GM12891 (cell line): Measurements from ENCODE around the gene CHKB.

ENCODE experiments used
- DNase-seq: peaks from one replicate; pipeline ENCODE4 v3.0.0; 2011; ENCODE audit warnings: low spot score; ENCODE audit not compliant: insufficient read length
- FAIRE-seq: peaks from 2 replicates; lab custom pipeline; 2011; peaks lifted over from hg19 to GRCh38; lab: Jason Lieb, UNC
- PAX5 ChIP-seq: IDR thresholded peaks from 2 replicates; pipeline ENCODE4 v1.6.1; 2011; ENCODE audit warnings: low read length, moderate library complexity, mild to moderate bottlenecking; ENCODE audit not compliant: insufficient read depth, severe bottlenecking
- POLR2A ChIP-seq: IDR thresholded peaks from 2 replicates; pipeline ENCODE4 v1.6.1; 2011; ENCODE audit warnings: low read depth, low read length, control low read depth
- POLR2AphosphoS5 ChIP-seq: IDR thresholded peaks from 2 replicates; pipeline ENCODE4 v1.6.1; 2011; ENCODE audit warnings: low read depth, low read length, control low read depth
- POU2F2 ChIP-seq: IDR thresholded peaks from 2 replicates; pipeline ENCODE4 v1.6.1; 2011; ENCODE audit warnings: low read depth, mild to moderate bottlenecking, control low read depth, low read length, moderate library complexity
- SPI1 ChIP-seq: IDR thresholded peaks from 2 replicates; pipeline ENCODE4 v1.6.1; 2011; ENCODE audit warnings: low read depth, low read length, control low read depth
- TAF1 ChIP-seq: IDR thresholded peaks from 2 replicates; pipeline ENCODE4 v1.6.1; 2011; ENCODE audit warnings: low read depth, low read length, control low read depth

CHKB gene

DNA sequence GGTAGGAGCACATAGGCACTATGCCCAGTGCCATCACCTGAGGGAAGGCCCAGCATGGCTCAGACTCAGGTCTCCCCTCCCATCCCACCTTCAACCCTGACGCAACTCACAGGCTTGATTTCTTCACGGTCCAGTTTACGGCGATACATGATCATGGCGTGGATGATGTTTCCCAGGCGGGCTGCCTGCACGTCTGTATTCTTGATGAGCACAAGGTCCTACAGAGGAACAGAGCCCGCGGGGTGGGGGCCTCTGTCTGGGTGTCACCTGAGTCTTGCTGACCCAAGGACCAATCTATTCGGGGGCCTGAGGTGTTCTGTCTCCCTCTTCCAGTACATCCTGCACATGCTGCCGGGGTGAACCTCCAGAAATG is 8.3 kb downstream of the CHKB start:
- TF ChIP-seq PAX5, result no peak
- no peak for TF ChIP-seq POLR2A
- no peak for TF ChIP-seq TAF1
- TF ChIP-seq SPI1, result no peak
- no peak for TF ChIP-seq POU2F2
- TF ChIP-seq POLR2AphosphoS5, result no peak
- FAIRE-seq, result no peak

GRCh38 chr22:50573491-50574382 is 8.9 kb downstream of the CHKB start:
- FAIRE-seq, result no peak
- DNase-seq, result no peak
- TF ChIP-seq POU2F2 (no peak), TAF1 (no peak), POLR2AphosphoS5 (no peak), POLR2A (no peak), SPI1 (no peak), PAX5 (no peak)

More for the DNA sequence above, 8.3 kb downstream of the CHKB start:
- DNase-seq, result no peak

- TF ChIP-seq TAF1, result no peak
- TF ChIP-seq POLR2AphosphoS5, result no peak
- no peak for TF ChIP-seq PAX5
- TF ChIP-seq POLR2A, result no peak
- TF ChIP-seq SPI1, result no peak
- no peak for TF ChIP-seq POU2F2
- FAIRE-seq (no peak), DNase-seq (no peak)
These were observed 9.7 kb downstream of the CHKB start for GRCh38 chr22:50572965-50573364.

- DNase-seq (no peak), FAIRE-seq (no peak)
- no peak for TF ChIP-seq PAX5
- no peak for TF ChIP-seq SPI1
These were observed 11.1 kb downstream of the CHKB start for GRCh38 chr22:50571264-50572175.

- TF ChIP-seq TAF1, result no peak
- no peak for TF ChIP-seq POLR2A
- no peak for TF ChIP-seq PAX5
- TF ChIP-seq POLR2AphosphoS5, result no peak
- TF ChIP-seq SPI1, result no peak
- no peak for TF ChIP-seq POU2F2
- DNase-seq, result no peak
- no peak for FAIRE-seq
These were observed 11.8 kb downstream of the CHKB start for GRCh38 chr22:50570861-50571260.

DNA sequence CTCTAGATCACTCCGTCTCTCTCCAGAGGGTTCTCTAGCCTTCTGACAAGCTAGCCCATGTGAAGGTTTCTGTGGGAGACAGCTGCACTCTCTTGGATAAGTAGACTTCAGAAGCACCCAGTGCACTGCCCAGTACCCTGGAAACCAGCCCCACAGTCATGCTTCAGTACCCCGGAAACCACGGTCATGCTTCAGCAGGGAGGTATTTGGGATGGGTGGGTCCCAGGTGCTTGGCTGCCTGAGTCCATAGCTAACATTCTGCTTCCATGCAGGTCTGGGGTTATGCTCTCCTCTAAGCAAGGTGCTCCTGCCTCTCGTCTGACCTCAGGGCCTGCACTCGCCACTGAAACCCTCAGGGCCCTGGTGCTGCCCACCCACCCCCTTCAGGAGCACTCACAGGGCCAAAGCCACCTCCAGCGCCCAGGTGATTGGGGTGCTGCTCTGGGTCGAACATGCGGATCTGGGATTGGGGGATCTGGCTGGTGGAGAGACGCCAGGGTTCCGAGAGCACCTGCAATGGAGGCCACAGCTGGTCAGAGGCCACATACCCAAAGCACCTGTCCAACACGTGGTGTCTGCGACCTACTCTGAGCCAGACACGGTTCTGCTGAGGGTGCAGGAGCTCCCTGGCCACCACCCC is 12.6 kb downstream of the CHKB start:
- FAIRE-seq, result no peak
- no peak for TF ChIP-seq POU2F2
- TF ChIP-seq POLR2A, result no peak
- no peak for TF ChIP-seq SPI1
- no peak for TF ChIP-seq TAF1
- TF ChIP-seq PAX5, result no peak
- no peak for TF ChIP-seq POLR2AphosphoS5
- no peak for DNase-seq

- DNase-seq (no peak), FAIRE-seq (no peak)
- TF ChIP-seq PAX5 (no peak), POLR2AphosphoS5 (no peak), POU2F2 (no peak), TAF1 (no peak), SPI1 (no peak), POLR2A (no peak)
These were observed 13.6 kb downstream of the CHKB start for GRCh38 chr22:50569041-50569459.

DNA sequence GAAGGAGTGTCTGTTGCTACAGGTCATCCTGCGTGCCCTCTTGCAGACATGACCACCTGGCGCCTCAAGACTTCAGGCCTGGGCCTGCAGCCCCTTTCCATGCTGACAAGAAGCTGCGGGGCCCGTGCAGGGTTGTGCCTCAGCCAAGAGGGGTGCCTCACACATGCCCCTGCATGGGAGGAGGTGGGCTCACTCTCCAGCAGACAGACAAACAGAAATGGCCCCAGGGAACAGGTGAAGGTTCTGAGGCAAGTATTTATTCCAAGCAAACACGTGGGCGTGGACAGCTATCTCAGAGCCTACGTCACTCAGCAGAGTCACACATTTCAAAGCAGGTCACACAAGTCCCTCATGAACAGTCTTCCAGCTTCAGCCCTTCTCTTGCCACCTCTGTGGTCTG is 14.0 kb downstream of the CHKB start:
- TF ChIP-seq POLR2AphosphoS5, result no peak
- no peak for TF ChIP-seq POLR2A
- no peak for TF ChIP-seq POU2F2
- no peak for TF ChIP-seq TAF1
- TF ChIP-seq SPI1, result no peak
- TF ChIP-seq PAX5, result no peak
- FAIRE-seq (no peak), DNase-seq (no peak)

GRCh38 chr22:50567721-50568252 is 14.9 kb downstream of the CHKB start:
- no peak for FAIRE-seq
- no peak for DNase-seq
- TF ChIP-seq POLR2AphosphoS5, result no peak
- no peak for TF ChIP-seq POU2F2
- TF ChIP-seq PAX5, result no peak
- no peak for TF ChIP-seq TAF1
- no peak for TF ChIP-seq SPI1
- TF ChIP-seq POLR2A, result no peak
